Naive thymus-derived CD8-positive, alpha-beta T cell (primary cell): ENCODE results near the gene VSTM2A. TPM values are rescaled to one million over a fixed set of nuclear protein-coding genes. Genes with fewer than 3 reads are reported as not detected.

Experiments
- ATAC-seq, 2 donors: fragments of 150-1000 bp; cut with Tn5 transposase in 1 of 2; sonication (Bioruptor Pico), chemical (Tn5 transposase) in 1 of 2; 1 replicate in 1 of 2; 2 replicates in 1 of 2; pipeline ENCODE4 v1.10.0; 2021; ENCODE audit warnings: mild to moderate bottlenecking in 2 of 2, moderate library complexity in 2 of 2
- POLR2A ChIA-PET: fragments of 350-600 bp; sonication (Branson Sonifier 250); formaldehyde crosslinking; loops from one replicate; lab custom pipeline; 2021; ENCODE audit warnings: antibody characterized with exemption; lab: Charles Lee
- DNase-seq, 10 donors: peaks; one replicate each; pipeline versions ENCODE4 v3.0.0 to v3.0.0-alpha.2; 2020 to 2022
- H3K27ac Mint-ChIP-seq, 10 donors: one replicate each; pipeline ENCODE4 v1.8.0; 2020 to 2022; ENCODE audit warnings: mild to moderate bottlenecking in 10 of 10, mixed read lengths in 10 of 10, moderate library complexity in 4 of 10, inconsistent platforms in 1 of 10
- H3K27me3 Mint-ChIP-seq, 5 donors: one replicate each; pipeline ENCODE4 v1.8.0; 2021 to 2022; ENCODE audit warnings: mixed read lengths in 5 of 5
- H3K36me3 Mint-ChIP-seq, 3 donors: one replicate each; pipeline ENCODE4 v1.8.0; 2020 to 2022; ENCODE audit warnings: mixed read lengths in 3 of 3, mild to moderate bottlenecking in 2 of 3, inconsistent platforms in 1 of 3
- H3K4me1 Mint-ChIP-seq, 4 donors: one replicate each; pipeline ENCODE4 v1.8.0; 2021 to 2022; ENCODE audit warnings: mixed read lengths in 4 of 4
- H3K4me3 Mint-ChIP-seq, 10 donors: one replicate each; pipeline ENCODE4 v1.8.0; 2020 to 2022; ENCODE audit warnings: mild to moderate bottlenecking in 10 of 10, mixed read lengths in 10 of 10, moderate library complexity in 6 of 10, inconsistent platforms in 1 of 10
- H3K9me3 Mint-ChIP-seq, 9 donors: one replicate each; pipeline ENCODE4 v1.8.0; 2020 to 2022; ENCODE audit warnings: mixed read lengths in 9 of 9, mild to moderate bottlenecking in 3 of 9, inconsistent platforms in 1 of 9, moderate library complexity in 1 of 9
- polyA plus RNA-seq, 3 donors: library from polyadenylated mRNA; unstranded; fragments of 300-500 nt; fragmentation: Illumina TruSeq; gene quantifications; one replicate each; pipeline ENCODE4 v1.2.3, GENCODE V29; 2021
- total RNA-seq, 8 experiments: library from RNA in 2 of 8; stranded (reverse) in 2 of 8; gene quantifications; one replicate each; pipeline ENCODE4 v1.2.3 and lab custom pipeline; 2021 to 2026

VSTM2A gene
- total and polyA plus RNA-seq, 5 experiments from 2014 or later = not detected

DNA sequence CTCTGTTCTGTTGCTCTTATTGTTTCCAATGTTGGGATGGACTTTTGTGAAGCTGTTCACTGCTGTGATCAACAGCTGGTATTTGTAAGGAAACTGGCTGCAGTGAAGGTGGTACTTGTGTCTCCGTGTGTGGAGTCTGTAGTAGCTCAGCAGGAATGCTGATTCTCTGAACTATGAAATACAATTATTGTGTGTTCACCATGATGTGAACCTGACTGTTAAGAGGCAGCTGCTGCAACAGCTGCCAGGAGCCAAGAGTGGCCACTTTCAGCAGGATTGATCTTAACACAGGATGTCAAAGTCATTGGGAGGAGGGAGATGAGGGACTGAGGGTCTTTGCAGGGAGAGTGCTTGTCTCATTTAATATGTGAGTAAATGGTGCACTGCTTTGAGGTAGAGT is 13.9 kb downstream of the VSTM2A start:
- Mint-ChIP-seq H3K36me3 (no peaks in the 10 kb centered on the region), H3K9me3 (peaks cover 0 to 25% (median 7%) of the 10 kb centered on the region in 9 donors), H3K27me3 (peaks cover 0 to 3% (median 0%) of the 10 kb centered on the region in 5 donors), H3K4me3 (no peak overlapping the region), H3K4me1 (no peaks in the 10 kb centered on the region), H3K27ac (no peak overlapping the region)
- ATAC-seq (no peak), DNase-seq (no peak)
- POLR2A ChIA-PET = no interaction called here

GRCh38 chr7:54559401-54559800 is 17.2 kb downstream of the VSTM2A start:
- H3K4me1 Mint-ChIP-seq = no peaks in the 10 kb centered on the region
- no peaks in the 10 kb centered on the region for H3K36me3 Mint-ChIP-seq
- DNase-seq (no peak), ATAC-seq (no peak)
- POLR2A ChIA-PET = no interaction called here
- peaks cover 0 to under 1% (median 0%) of the 10 kb centered on the region in 5 donors for H3K27me3 Mint-ChIP-seq
- H3K4me3 Mint-ChIP-seq = no peak overlapping the region
- no peak overlapping the region for H3K27ac Mint-ChIP-seq
- peaks cover 0 to 11% (median 4%) of the 10 kb centered on the region in 9 donors for H3K9me3 Mint-ChIP-seq

GRCh38 chr7:54560198-54560597 is 18.0 kb downstream of the VSTM2A start:
- Mint-ChIP-seq H3K36me3 (no peaks in the 10 kb centered on the region), H3K4me1 (no peaks in the 10 kb centered on the region), H3K9me3 (peaks cover 0 to 7% (median 3%) of the 10 kb centered on the region in 9 donors), H3K4me3 (no peak overlapping the region), H3K27me3 (no peaks in the 10 kb centered on the region), H3K27ac (no peak overlapping the region)
- DNase-seq (no peak), ATAC-seq (no peak)
- POLR2A ChIA-PET = no interaction called here

DNA sequence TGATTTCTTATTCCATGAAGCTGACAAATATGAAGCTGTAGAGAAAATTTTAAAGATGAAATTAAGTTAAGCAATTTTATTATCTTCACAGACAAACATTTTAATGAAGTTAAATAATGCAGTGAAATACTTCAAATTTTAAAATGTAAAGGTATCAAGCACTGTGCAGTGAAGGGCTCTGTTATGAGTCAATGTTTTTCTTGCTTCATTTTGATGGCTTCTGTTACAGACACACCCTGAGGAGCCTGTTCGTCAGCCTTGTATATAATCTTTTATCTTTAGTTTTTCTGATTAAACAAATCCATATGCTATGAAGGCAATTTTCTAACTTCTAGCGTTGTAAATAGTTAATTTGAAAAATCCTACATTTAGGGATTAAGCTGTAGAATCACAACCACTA is 18.5 kb downstream of the VSTM2A start:
- Mint-ChIP-seq H3K27ac (no peak overlapping the region), H3K4me1 (no peaks in the 10 kb centered on the region), H3K9me3 (peaks cover 0 to 8% (median 4%) of the 10 kb centered on the region in 9 donors), H3K27me3 (no peaks in the 10 kb centered on the region), H3K4me3 (no peak overlapping the region), H3K36me3 (no peaks in the 10 kb centered on the region)
- POLR2A ChIA-PET = no interaction called here
- ATAC-seq (no peak), DNase-seq (no peak)

- DNase-seq (no peak), ATAC-seq (no peak)
- Mint-ChIP-seq H3K4me3 (no peak overlapping the region), H3K27me3 (no peaks in the 10 kb centered on the region), H3K4me1 (no peaks in the 10 kb centered on the region), H3K36me3 (no peaks in the 10 kb centered on the region), H3K9me3 (peaks cover 0 to 8% (median 4%) of the 10 kb centered on the region in 9 donors), H3K27ac (no peak overlapping the region)
- POLR2A ChIA-PET = no interaction called here
Measured at GRCh38 chr7:54563329-54563916, 21.2 kb downstream of the VSTM2A start.

- POLR2A ChIA-PET = no interaction called here
- no peaks in the 10 kb centered on the region for H3K27me3 Mint-ChIP-seq
Measured at GRCh38 chr7:54565432-54565831, 23.3 kb downstream of the VSTM2A start.

DNA sequence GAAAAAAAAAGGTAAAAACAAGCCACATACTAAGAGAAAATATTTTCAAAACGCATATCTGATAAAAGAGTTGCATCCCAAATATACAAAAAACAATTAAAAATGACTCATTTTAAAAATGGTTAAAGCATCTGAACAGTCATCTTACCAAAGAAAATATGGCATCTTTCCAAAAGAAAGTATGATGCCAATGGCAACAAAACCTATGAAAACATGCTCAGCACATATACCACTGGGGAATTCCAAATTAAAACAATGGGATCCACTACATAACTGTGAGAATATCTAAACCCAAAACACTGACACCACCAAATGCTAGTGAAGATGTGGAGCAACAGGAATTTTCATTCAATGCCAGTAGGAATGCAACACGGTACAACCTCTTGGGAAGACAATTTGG is 39.3 kb downstream of the VSTM2A start:
- POLR2A ChIA-PET = no interaction called here
- H3K9me3 Mint-ChIP-seq = peaks cover 0 to 19% (median 4%) of the 10 kb centered on the region in 9 donors
- DNase-seq = no peak
- no peaks in the 10 kb centered on the region for H3K27me3 Mint-ChIP-seq
- H3K4me1 Mint-ChIP-seq = no peaks in the 10 kb centered on the region
- H3K27ac Mint-ChIP-seq = no peak overlapping the region
- H3K36me3 Mint-ChIP-seq = no peaks in the 10 kb centered on the region
- no peak for ATAC-seq
- no peak overlapping the region for H3K4me3 Mint-ChIP-seq

More at GRCh38 chr7:54565432-54565831, 23.3 kb downstream of the VSTM2A start:
- DNase-seq = no peak
- Mint-ChIP-seq H3K9me3 (peaks cover 0 to 8% (median 4%) of the 10 kb centered on the region in 9 donors), H3K27ac (no peak overlapping the region), H3K4me1 (no peaks in the 10 kb centered on the region), H3K4me3 (no peak overlapping the region), H3K36me3 (no peaks in the 10 kb centered on the region)
- no peak for ATAC-seq

GRCh38 chr7:54591404-54592386 is 49.5 kb downstream of the VSTM2A start:
- H3K9me3 Mint-ChIP-seq = peaks cover 0 to 17% (median 6%) of the 10 kb centered on the region in 9 donors
- POLR2A ChIA-PET = no interaction called here

GRCh38 chr7:54596747-54597146 is 54.6 kb downstream of the VSTM2A start:
- H3K9me3 Mint-ChIP-seq = peaks cover 0 to 27% (median 7%) of the 10 kb centered on the region in 9 donors
- H3K27ac Mint-ChIP-seq = no peak overlapping the region
- no peaks in the 10 kb centered on the region for H3K36me3 Mint-ChIP-seq
- no peaks in the 10 kb centered on the region for H3K27me3 Mint-ChIP-seq
- ATAC-seq (no peak), DNase-seq (no peak)
- H3K4me1 Mint-ChIP-seq = no peaks in the 10 kb centered on the region
- POLR2A ChIA-PET = no interaction called here
- no peak overlapping the region for H3K4me3 Mint-ChIP-seq

More at GRCh38 chr7:54591404-54592386, 49.5 kb downstream of the VSTM2A start:
- Mint-ChIP-seq H3K4me1 (no peaks in the 10 kb centered on the region), H3K36me3 (no peaks in the 10 kb centered on the region), H3K27me3 (no peaks in the 10 kb centered on the region), H3K4me3 (no peak overlapping the region), H3K27ac (no peak overlapping the region)
- DNase-seq = no peak
- ATAC-seq = no peak

- POLR2A ChIA-PET = no interaction called here
- no peak overlapping the region for H3K4me3 Mint-ChIP-seq
- no peak for ATAC-seq
- H3K9me3 Mint-ChIP-seq = peaks cover 0 to 14% (median 3%) of the 10 kb centered on the region in 9 donors
- peaks cover 0 to 3% (median 0%) of the 10 kb centered on the region in 5 donors for H3K27me3 Mint-ChIP-seq
- no peaks in the 10 kb centered on the region for H3K4me1 Mint-ChIP-seq
- DNase-seq = no peak
- H3K36me3 Mint-ChIP-seq = no peaks in the 10 kb centered on the region
- no peak overlapping the region for H3K27ac Mint-ChIP-seq
Measured at GRCh38 chr7:54615537-54615936, 73.4 kb downstream of the VSTM2A start.

Other genes starting within 250 kb of the VSTM2A start
- 10 to 100 TPM; 39.3 to 46.9 TPM for gene SEC61G, start 216.8 kb downstream of the VSTM2A start, total RNA-seq
- gene SEC61G, start 216.8 kb downstream of the VSTM2A start, polyA plus RNA-seq = 100 to 1,000 TPM; 195 to 286 (median 235) TPM